B cell (primary cell): Measurements from ENCODE around the gene SKIC8.

Source experiments
- EZH2 ChIP-seq: IDR thresholded peaks from 2 replicates; pipeline ENCODE4 v1.6.1; 2012; ENCODE audit warnings: borderline replicate concordance, low read depth, mild to moderate bottlenecking, moderate library complexity, low read length; ENCODE audit not compliant: insufficient read depth, poor library complexity, severe bottlenecking
- TF ChIP-seq, protein P1 (sequence below): fragments of 200-600 bp; IDR thresholded peaks from one replicate; pipeline ENCODE4 v1.8.0; 2022; ENCODE audit warnings: antibody characterized with exemption, mild to moderate bottlenecking

GRCh38 chr15:78266229-78266628, 33.2 kb downstream of the SKIC8 start:
- TF ChIP-seq, protein P1, sequence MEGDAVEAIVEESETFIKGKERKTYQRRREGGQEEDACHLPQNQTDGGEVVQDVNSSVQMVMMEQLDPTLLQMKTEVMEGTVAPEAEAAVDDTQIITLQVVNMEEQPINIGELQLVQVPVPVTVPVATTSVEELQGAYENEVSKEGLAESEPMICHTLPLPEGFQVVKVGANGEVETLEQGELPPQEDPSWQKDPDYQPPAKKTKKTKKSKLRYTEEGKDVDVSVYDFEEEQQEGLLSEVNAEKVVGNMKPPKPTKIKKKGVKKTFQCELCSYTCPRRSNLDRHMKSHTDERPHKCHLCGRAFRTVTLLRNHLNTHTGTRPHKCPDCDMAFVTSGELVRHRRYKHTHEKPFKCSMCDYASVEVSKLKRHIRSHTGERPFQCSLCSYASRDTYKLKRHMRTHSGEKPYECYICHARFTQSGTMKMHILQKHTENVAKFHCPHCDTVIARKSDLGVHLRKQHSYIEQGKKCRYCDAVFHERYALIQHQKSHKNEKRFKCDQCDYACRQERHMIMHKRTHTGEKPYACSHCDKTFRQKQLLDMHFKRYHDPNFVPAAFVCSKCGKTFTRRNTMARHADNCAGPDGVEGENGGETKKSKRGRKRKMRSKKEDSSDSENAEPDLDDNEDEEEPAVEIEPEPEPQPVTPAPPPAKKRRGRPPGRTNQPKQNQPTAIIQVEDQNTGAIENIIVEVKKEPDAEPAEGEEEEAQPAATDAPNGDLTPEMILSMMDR = no peak
- TF ChIP-seq EZH2 = no peak
